Measurements from ENCODE around the gene HJURP.

- TF ChIP-seq CTCF (conservative IDR thresholded peaks at IDR 0.05 in 1 of 2, IDR thresholded peaks at IDR 0.05 in 1 of 2; ENCODE audit: extremely low read depth in 1 of 2, insufficient read depth in 1 of 2, low read depth in 1 of 2, low read length in 2 of 2) (no peak), EZH2 (IDR thresholded peaks at IDR 0.05; ENCODE audit: borderline replicate concordance, low read length) (no peak)
Observed at GRCh38 chr2:233811732-233812131, 42.6 kb downstream of the HJURP start.

Measured in mammary epithelial cell (primary cell).